CD4-positive, alpha-beta T cell treated with Interferon alpha-2 for 1 hour (primary cell): Measurements from ENCODE around the gene GPT2.
"Not testable (repeated sequence)": the region's sequence is repeated elsewhere in the genome, so short reads cannot be mapped to it uniquely, and the experiment has no call there.

Source experiments
- DNase-seq, 2 donors: peaks; one replicate each; pipeline ENCODE4 v3.0.0-alpha.2; 2020 to 2022

Gene GPT2

GRCh38 chr16:46923513-46924295, 39.5 kb downstream of the GPT2 start:
- DNase-seq, result no peak

- DNase-seq, result no peak
Measured at GRCh38 chr16:46924402-46924801, 40.2 kb downstream of the GPT2 start.

GRCh38 chr16:46926470-46927225, 42.5 kb downstream of the GPT2 start:
- DNase-seq, result no peak

GRCh38 chr16:46927273-46927672, 43.1 kb downstream of the GPT2 start:
- no peak for DNase-seq

- no peak for DNase-seq
Measured at GRCh38 chr16:46928811-46929210, 44.6 kb downstream of the GPT2 start.

- peak; percentile 59 to 69 for DNase-seq
Measured at GRCh38 chr16:46929378-46930332, 45.5 kb downstream of the GPT2 start.

- DNase-seq, result no peak
Measured at GRCh38 chr16:46930861-46931260, 46.7 kb downstream of the GPT2 start.

- peak in 1 of 2 donors; percentile 16 for DNase-seq
Measured at GRCh38 chr16:46932802-46933201, 48.6 kb downstream of the GPT2 start.

GRCh38 chr16:46937536-46937935, 53.4 kb downstream of the GPT2 start:
- no peak for DNase-seq

GRCh38 chr16:46944713-46945112, 60.6 kb downstream of the GPT2 start:
- not testable (repeated sequence) for DNase-seq

GRCh38 chr16:46947900-46948547, 63.9 kb downstream of the GPT2 start:
- DNase-seq, result peak; percentile 29 to 66

- no peak for DNase-seq
Measured at GRCh38 chr16:46948548-46949166, 64.5 kb downstream of the GPT2 start.

- DNase-seq, result peak in 1 of 2 donors; percentile 41
Measured at GRCh38 chr16:46949241-46949892, 65.2 kb downstream of the GPT2 start.

GRCh38 chr16:46950009-46950408, 65.8 kb downstream of the GPT2 start:
- DNase-seq, result no peak

- no peak for DNase-seq
Measured at GRCh38 chr16:46954562-46954961, 70.4 kb downstream of the GPT2 start.

GRCh38 chr16:46961373-46962353, 77.5 kb downstream of the GPT2 start:
- DNase-seq, result peak; percentile 11 to 40

GRCh38 chr16:46962629-46963028, 78.5 kb downstream of the GPT2 start:
- no peak for DNase-seq

GRCh38 chr16:46968063-46968435, 83.9 kb downstream of the GPT2 start:
- no peak for DNase-seq

GRCh38 chr16:46970089-46970488, 85.9 kb downstream of the GPT2 start:
- no peak for DNase-seq

- DNase-seq, result no peak
Measured at GRCh38 chr16:46971271-46971670, 87.1 kb downstream of the GPT2 start.
